HEK293 (cell line): ENCODE measurements around the gene MACF1.
A peak's percentile ranks its signal among the peaks of the same experiment; 100 is the strongest.

Experiments
- OVOL3 ChIP-seq: fragments of 450-650 bp; formaldehyde crosslinking; IDR thresholded peaks from 2 replicates; pipeline ENCODE4 v1.5.1; 2016; ENCODE audit warnings: missing biosample characterization, missing genetic modification characterization
- PRDM1 ChIP-seq: fragments of 450-650 bp; formaldehyde crosslinking; IDR thresholded peaks from 2 replicates; pipeline ENCODE4; 2016; ENCODE audit warnings: missing biosample characterization, missing genetic modification characterization
- SP2 ChIP-seq: fragments of 450-650 bp; formaldehyde crosslinking; IDR thresholded peaks from 2 replicates; pipeline ENCODE4 v1.5.1; 2016; ENCODE audit warnings: missing biosample characterization, missing genetic modification characterization
- SP3 ChIP-seq: fragments of 450-650 bp; formaldehyde crosslinking; IDR thresholded peaks from 2 replicates; pipeline ENCODE4 v1.5.1; 2016; ENCODE audit warnings: missing biosample characterization, missing genetic modification characterization
- TCF7L2 ChIP-seq: IDR thresholded peaks from 2 replicates; pipeline ENCODE4 v1.6.1; 2011; ENCODE audit warnings: low read depth, mild to moderate bottlenecking, inconsistent platforms, low read length, moderate library complexity, borderline replicate concordance
- TRIM28 ChIP-seq: IDR thresholded peaks from 2 replicates; pipeline ENCODE4 v1.6.1; 2011; ENCODE audit warnings: low read length, control low read depth, borderline replicate concordance
- ZFP41 ChIP-seq: fragments of 450-650 bp; formaldehyde crosslinking; IDR thresholded peaks from 2 replicates; pipeline ENCODE4 v1.5.1; 2016; ENCODE audit warnings: missing biosample characterization, missing genetic modification characterization, borderline replicate concordance
- ZNF133 ChIP-seq: fragments of 450-650 bp; formaldehyde crosslinking; IDR thresholded peaks from 2 replicates; pipeline ENCODE4 v1.5.1; 2016; ENCODE audit warnings: missing biosample characterization, missing genetic modification characterization
- ZNF157 ChIP-seq: fragments of 450-650 bp; formaldehyde crosslinking; IDR thresholded peaks from 2 replicates; pipeline ENCODE4 v1.5.1; 2016; ENCODE audit warnings: missing biosample characterization, missing genetic modification characterization
- ZNF221 ChIP-seq: fragments of 450-650 bp; formaldehyde crosslinking; IDR thresholded peaks from 2 replicates; pipeline ENCODE4 v1.5.1; 2017; ENCODE audit warnings: missing biosample characterization, missing genetic modification characterization, borderline replicate concordance
- ZNF239 ChIP-seq: fragments of 450-650 bp; formaldehyde crosslinking; IDR thresholded peaks from 2 replicates; pipeline ENCODE4 v1.5.1; 2016; ENCODE audit warnings: missing biosample characterization, missing genetic modification characterization
- ZNF266 ChIP-seq: fragments of 450-650 bp; formaldehyde crosslinking; IDR thresholded peaks from 2 replicates; pipeline ENCODE4 v1.5.1; 2016; ENCODE audit warnings: missing biosample characterization, missing genetic modification characterization, low read depth
- ZNF350 ChIP-seq: fragments of 450-650 bp; formaldehyde crosslinking; IDR thresholded peaks from 2 replicates; pipeline ENCODE4 v1.5.0; 2017; ENCODE audit warnings: missing biosample characterization, mild to moderate bottlenecking, missing genetic modification characterization
- ZNF423 ChIP-seq: fragments of 450-650 bp; formaldehyde crosslinking; IDR thresholded peaks from 2 replicates; pipeline ENCODE4 v1.5.1; 2016; ENCODE audit warnings: missing biosample characterization, missing genetic modification characterization
- ZNF48 ChIP-seq: fragments of 450-650 bp; formaldehyde crosslinking; IDR thresholded peaks from 2 replicates; pipeline ENCODE4 v1.5.1; 2016; ENCODE audit warnings: missing biosample characterization, missing genetic modification characterization
- ZNF530 ChIP-seq: fragments of 450-650 bp; formaldehyde crosslinking; IDR thresholded peaks from 2 replicates; pipeline ENCODE4 v1.5.1; 2016; ENCODE audit warnings: low read depth, missing biosample characterization, missing genetic modification characterization
- ZNF621 ChIP-seq: fragments of 450-650 bp; formaldehyde crosslinking; IDR thresholded peaks from 2 replicates; pipeline ENCODE4 v1.5.1; 2017; ENCODE audit warnings: missing biosample characterization, missing genetic modification characterization
- ZNF629 ChIP-seq: fragments of 450-650 bp; formaldehyde crosslinking; IDR thresholded peaks from 2 replicates; pipeline ENCODE4 v1.5.1; 2017; ENCODE audit warnings: missing biosample characterization, missing genetic modification characterization
- ZNF660 ChIP-seq: fragments of 450-650 bp; IDR thresholded peaks from 2 replicates; pipeline ENCODE4 v1.5.1; 2018; ENCODE audit warnings: missing biosample characterization, mild to moderate bottlenecking, missing genetic modification characterization
- ZNF768 ChIP-seq: fragments of 450-650 bp; formaldehyde crosslinking; IDR thresholded peaks from 2 replicates; pipeline ENCODE4 v1.5.1; 2018; ENCODE audit warnings: missing biosample characterization, mild to moderate bottlenecking, missing genetic modification characterization
- TF ChIP-seq, protein P1 (sequence below): fragments of 450-650 bp; formaldehyde crosslinking; IDR thresholded peaks from 2 replicates; pipeline ENCODE4 v1.5.1; 2016; ENCODE audit warnings: missing biosample characterization, missing genetic modification characterization
- TF ChIP-seq, protein P2 (sequence below): fragments of 450-650 bp; formaldehyde crosslinking; IDR thresholded peaks from 2 replicates; pipeline ENCODE4 v1.5.1; 2016; ENCODE audit warnings: missing biosample characterization, missing genetic modification characterization, borderline replicate concordance
- TF ChIP-seq, protein P3 (sequence below): fragments of 450-650 bp; formaldehyde crosslinking; IDR thresholded peaks from 2 replicates; pipeline ENCODE4 v1.5.1; 2016; ENCODE audit warnings: missing biosample characterization, missing genetic modification characterization
- TF ChIP-seq, protein P4 (sequence below): fragments of 450-650 bp; formaldehyde crosslinking; IDR thresholded peaks from 2 replicates; pipeline ENCODE4 v1.5.1; 2016; ENCODE audit warnings: missing biosample characterization, missing genetic modification characterization
- TF ChIP-seq, protein P5 (sequence below): fragments of 450-650 bp; formaldehyde crosslinking; IDR thresholded peaks from 2 replicates; pipeline ENCODE4 v1.5.1; 2016; ENCODE audit warnings: missing biosample characterization, missing genetic modification characterization

Gene MACF1

DNA sequence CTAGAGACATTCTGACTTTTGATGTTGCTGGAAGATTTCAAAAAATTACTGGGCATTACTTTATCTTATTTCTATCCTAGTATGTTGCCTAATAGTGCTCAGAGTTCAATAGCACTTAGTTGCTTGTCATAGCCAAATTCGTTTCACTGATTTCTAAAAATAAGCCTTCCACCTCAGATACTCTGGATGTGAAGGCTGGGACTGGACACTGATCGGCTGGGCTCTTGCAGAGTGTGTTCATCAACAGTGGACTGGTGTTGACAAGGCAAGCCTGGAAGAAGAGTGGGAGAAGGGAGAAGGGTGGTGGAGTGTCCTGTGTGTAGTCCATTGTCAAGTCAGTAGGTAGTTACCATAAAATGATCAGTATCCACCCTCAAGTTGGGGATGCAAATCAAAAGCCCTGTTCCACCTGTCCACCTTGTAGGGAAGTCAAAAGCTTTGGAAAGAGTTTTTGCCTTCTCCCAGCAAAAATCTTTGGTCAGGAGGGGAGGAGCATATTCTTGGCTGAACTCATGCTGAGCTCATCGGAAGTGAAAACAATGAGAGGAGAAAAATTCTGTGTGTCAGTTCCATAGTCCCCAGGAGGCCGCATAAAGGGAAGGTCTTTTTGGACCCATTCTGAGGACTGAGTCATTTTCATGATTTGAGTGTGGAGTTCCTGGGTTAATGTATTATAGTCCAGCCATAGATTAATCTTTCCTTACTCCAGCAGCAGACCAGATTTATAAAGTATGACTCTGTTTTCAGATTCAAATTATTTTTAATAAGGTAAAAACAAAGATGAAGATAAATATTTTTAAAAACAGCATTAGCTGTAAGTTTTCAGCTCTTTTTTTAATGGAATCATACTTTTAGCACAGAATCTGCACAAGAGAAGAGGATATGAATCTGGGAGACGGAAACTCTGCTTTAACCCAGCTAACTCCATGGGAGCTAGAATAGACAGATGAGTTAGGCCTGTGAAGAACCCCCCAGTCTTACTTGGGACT is 187.5 kb downstream of the MACF1 start (continued):
- TF ChIP-seq, protein P1, sequence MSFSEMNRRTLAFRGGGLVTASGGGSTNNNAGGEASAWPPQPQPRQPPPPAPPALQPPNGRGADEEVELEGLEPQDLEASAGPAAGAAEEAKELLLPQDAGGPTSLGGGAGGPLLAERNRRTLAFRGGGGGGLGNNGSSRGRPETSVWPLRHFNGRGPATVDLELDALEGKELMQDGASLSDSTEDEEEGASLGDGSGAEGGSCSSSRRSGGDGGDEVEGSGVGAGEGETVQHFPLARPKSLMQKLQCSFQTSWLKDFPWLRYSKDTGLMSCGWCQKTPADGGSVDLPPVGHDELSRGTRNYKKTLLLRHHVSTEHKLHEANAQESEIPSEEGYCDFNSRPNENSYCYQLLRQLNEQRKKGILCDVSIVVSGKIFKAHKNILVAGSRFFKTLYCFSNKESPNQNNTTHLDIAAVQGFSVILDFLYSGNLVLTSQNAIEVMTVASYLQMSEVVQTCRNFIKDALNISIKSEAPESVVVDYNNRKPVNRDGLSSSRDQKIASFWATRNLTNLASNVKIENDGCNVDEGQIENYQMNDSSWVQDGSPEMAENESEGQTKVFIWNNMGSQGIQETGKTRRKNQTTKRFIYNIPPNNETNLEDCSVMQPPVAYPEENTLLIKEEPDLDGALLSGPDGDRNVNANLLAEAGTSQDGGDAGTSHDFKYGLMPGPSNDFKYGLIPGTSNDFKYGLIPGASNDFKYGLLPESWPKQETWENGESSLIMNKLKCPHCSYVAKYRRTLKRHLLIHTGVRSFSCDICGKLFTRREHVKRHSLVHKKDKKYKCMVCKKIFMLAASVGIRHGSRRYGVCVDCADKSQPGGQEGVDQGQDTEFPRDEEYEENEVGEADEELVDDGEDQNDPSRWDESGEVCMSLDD = no peak
- TF ChIP-seq ZNF350 = no peak
- no peak for TF ChIP-seq ZNF768
- TF ChIP-seq, protein P2, sequence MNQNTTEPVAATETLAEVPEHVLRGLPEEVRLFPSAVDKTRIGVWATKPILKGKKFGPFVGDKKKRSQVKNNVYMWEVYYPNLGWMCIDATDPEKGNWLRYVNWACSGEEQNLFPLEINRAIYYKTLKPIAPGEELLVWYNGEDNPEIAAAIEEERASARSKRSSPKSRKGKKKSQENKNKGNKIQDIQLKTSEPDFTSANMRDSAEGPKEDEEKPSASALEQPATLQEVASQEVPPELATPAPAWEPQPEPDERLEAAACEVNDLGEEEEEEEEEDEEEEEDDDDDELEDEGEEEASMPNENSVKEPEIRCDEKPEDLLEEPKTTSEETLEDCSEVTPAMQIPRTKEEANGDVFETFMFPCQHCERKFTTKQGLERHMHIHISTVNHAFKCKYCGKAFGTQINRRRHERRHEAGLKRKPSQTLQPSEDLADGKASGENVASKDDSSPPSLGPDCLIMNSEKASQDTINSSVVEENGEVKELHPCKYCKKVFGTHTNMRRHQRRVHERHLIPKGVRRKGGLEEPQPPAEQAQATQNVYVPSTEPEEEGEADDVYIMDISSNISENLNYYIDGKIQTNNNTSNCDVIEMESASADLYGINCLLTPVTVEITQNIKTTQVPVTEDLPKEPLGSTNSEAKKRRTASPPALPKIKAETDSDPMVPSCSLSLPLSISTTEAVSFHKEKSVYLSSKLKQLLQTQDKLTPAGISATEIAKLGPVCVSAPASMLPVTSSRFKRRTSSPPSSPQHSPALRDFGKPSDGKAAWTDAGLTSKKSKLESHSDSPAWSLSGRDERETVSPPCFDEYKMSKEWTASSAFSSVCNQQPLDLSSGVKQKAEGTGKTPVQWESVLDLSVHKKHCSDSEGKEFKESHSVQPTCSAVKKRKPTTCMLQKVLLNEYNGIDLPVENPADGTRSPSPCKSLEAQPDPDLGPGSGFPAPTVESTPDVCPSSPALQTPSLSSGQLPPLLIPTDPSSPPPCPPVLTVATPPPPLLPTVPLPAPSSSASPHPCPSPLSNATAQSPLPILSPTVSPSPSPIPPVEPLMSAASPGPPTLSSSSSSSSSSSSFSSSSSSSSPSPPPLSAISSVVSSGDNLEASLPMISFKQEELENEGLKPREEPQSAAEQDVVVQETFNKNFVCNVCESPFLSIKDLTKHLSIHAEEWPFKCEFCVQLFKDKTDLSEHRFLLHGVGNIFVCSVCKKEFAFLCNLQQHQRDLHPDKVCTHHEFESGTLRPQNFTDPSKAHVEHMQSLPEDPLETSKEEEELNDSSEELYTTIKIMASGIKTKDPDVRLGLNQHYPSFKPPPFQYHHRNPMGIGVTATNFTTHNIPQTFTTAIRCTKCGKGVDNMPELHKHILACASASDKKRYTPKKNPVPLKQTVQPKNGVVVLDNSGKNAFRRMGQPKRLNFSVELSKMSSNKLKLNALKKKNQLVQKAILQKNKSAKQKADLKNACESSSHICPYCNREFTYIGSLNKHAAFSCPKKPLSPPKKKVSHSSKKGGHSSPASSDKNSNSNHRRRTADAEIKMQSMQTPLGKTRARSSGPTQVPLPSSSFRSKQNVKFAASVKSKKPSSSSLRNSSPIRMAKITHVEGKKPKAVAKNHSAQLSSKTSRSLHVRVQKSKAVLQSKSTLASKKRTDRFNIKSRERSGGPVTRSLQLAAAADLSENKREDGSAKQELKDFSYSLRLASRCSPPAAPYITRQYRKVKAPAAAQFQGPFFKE (tag by site-specific recombination) = no peak
- no peak for TF ChIP-seq ZNF157
- TF ChIP-seq, protein P3, sequence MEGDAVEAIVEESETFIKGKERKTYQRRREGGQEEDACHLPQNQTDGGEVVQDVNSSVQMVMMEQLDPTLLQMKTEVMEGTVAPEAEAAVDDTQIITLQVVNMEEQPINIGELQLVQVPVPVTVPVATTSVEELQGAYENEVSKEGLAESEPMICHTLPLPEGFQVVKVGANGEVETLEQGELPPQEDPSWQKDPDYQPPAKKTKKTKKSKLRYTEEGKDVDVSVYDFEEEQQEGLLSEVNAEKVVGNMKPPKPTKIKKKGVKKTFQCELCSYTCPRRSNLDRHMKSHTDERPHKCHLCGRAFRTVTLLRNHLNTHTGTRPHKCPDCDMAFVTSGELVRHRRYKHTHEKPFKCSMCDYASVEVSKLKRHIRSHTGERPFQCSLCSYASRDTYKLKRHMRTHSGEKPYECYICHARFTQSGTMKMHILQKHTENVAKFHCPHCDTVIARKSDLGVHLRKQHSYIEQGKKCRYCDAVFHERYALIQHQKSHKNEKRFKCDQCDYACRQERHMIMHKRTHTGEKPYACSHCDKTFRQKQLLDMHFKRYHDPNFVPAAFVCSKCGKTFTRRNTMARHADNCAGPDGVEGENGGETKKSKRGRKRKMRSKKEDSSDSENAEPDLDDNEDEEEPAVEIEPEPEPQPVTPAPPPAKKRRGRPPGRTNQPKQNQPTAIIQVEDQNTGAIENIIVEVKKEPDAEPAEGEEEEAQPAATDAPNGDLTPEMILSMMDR (tag by site-specific recombination) = no peak
- no peak for TF ChIP-seq TRIM28
- no peak for TF ChIP-seq OVOL3
- TF ChIP-seq ZNF266 (tag by site-specific recombination) = no peak
- no peak for TF ChIP-seq TCF7L2
- TF ChIP-seq ZFP41 (tag by site-specific recombination) = no peak
- peak; percentile 85 for TF ChIP-seq ZNF629 (tag by site-specific recombination)
- no peak for TF ChIP-seq ZNF239 (tag by site-specific recombination)
- TF ChIP-seq ZNF660 (tag by site-specific recombination) = peak; percentile 96
- TF ChIP-seq, protein P4, sequence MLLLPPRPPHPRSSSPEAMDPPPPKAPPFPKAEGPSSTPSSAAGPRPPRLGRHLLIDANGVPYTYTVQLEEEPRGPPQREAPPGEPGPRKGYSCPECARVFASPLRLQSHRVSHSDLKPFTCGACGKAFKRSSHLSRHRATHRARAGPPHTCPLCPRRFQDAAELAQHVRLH (tag by site-specific recombination) = no peak
- no peak for TF ChIP-seq ZNF621 (tag by site-specific recombination)
- no peak for TF ChIP-seq SP2 (tag by site-specific recombination)
- no peak for TF ChIP-seq ZNF423
- TF ChIP-seq ZNF221 (tag by site-specific recombination) = no peak
- TF ChIP-seq, protein P5, sequence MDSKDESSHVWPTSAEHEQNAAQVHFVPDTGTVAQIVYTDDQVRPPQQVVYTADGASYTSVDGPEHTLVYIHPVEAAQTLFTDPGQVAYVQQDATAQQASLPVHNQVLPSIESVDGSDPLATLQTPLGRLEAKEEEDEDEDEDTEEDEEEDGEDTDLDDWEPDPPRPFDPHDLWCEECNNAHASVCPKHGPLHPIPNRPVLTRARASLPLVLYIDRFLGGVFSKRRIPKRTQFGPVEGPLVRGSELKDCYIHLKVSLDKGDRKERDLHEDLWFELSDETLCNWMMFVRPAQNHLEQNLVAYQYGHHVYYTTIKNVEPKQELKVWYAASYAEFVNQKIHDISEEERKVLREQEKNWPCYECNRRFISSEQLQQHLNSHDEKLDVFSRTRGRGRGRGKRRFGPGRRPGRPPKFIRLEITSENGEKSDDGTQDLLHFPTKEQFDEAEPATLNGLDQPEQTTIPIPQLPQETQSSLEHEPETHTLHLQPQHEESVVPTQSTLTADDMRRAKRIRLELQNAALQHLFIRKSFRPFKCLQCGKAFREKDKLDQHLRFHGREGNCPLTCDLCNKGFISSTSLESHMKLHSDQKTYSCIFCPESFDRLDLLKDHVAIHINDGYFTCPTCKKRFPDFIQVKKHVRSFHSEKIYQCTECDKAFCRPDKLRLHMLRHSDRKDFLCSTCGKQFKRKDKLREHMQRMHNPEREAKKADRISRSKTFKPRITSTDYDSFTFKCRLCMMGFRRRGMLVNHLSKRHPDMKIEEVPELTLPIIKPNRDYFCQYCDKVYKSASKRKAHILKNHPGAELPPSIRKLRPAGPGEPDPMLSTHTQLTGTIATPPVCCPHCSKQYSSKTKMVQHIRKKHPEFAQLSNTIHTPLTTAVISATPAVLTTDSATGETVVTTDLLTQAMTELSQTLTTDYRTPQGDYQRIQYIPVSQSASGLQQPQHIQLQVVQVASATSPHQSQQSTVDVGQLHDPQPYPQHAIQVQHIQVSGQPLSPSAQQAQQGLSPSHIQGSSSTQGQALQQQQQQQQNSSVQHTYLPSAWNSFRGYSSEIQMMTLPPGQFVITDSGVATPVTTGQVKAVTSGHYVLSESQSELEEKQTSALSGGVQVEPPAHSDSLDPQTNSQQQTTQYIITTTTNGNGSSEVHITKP (tag by site-specific recombination) = peak; percentile 62; the same call in 1 of the 2 replicates
- peak; percentile 80 for TF ChIP-seq PRDM1 (tag by site-specific recombination)
- no peak for TF ChIP-seq ZNF48 (tag by site-specific recombination)
- no peak for TF ChIP-seq ZNF133 (tag by site-specific recombination)
- TF ChIP-seq ZNF530 = no peak
- TF ChIP-seq SP3 (tag by site-specific recombination) = 0 out of 2 replicates have a peak, but pooled peaks have one; percentile 24
